Panc1 (cell line): ENCODE data around the gene PHYH. TPM values are rescaled to one million over a fixed set of nuclear protein-coding genes. Genes with fewer than 3 reads are reported as not detected.
"Not testable (repeated sequence)": the region's sequence is repeated elsewhere in the genome, so short reads cannot be mapped to it uniquely, and the experiment has no call there.

ENCODE experiments used
- ATAC-seq: fragments of 200-7000 bp; cut with Tn5 transposase; 2 replicates; pipeline ENCODE4 v1.9.1; 2020; ENCODE audit warnings: mild to moderate bottlenecking, moderate library complexity
- BruUV-seq: library from RNA; stranded (reverse); fragments of 400-500 nt; replicated peaks from 2 replicates; lab custom pipeline; 2021; lab: Mats Ljungman, UMichigan
- CTCF ChIA-PET: fragments of 300-600 bp; sonication (Branson Sonifier 250); formaldehyde crosslinking; loops from one replicate; lab custom pipeline; 2022; ENCODE audit warnings: antibody characterized with exemption; lab: Charles Lee
- POLR2A ChIA-PET: fragments of 300-600 bp; sonication (Branson Sonifier 250); formaldehyde crosslinking; loops from one replicate; lab custom pipeline; 2022; ENCODE audit warnings: antibody characterized with exemption; lab: Charles Lee
- DNase-seq: peaks from one replicate; pipeline ENCODE4 v3.0.0-alpha.2; 2010; ENCODE audit warnings: low read depth, low spot score
- H3K27ac ChIP-seq: 2 replicates; pipeline ENCODE4 v1.5.1; 2011; ENCODE audit warnings: mild to moderate bottlenecking, low read length, inconsistent platforms
- H3K27me3 ChIP-seq: fragments of 200-500 bp; sonication (Bioruptor generic); 2 replicates; pipeline ENCODE4 v1.6.0; 2014; ENCODE audit warnings: low read length, inconsistent platforms; ENCODE audit not compliant: control insufficient read depth, insufficient read depth
- H3K36me3 ChIP-seq: fragments of 200-500 bp; sonication (Bioruptor generic); 2 replicates; pipeline ENCODE4 v1.5.1; 2014; ENCODE audit warnings: inconsistent platforms, mild to moderate bottlenecking, low read length, moderate library complexity; ENCODE audit not compliant: control insufficient read depth, insufficient read depth
- H3K4me1 ChIP-seq: 2 replicates; pipeline ENCODE4 v1.5.1; 2011; ENCODE audit warnings: inconsistent platforms, mild to moderate bottlenecking, low read length, moderate library complexity; ENCODE audit not compliant: control insufficient read depth, insufficient read depth
- H3K4me3 ChIP-seq, 2 experiments: 2 replicates each; pipeline ENCODE4 v1.5.1; 2011 to 2012; ENCODE audit warnings: low read depth in 2 of 2, low read length in 2 of 2, mild to moderate bottlenecking in 2 of 2, inconsistent platforms in 1 of 2, moderate library complexity in 1 of 2
- H3K9me3 ChIP-seq: fragments of 200-500 bp; sonication (Bioruptor generic); 2 replicates; pipeline ENCODE4 v1.5.1; 2014; ENCODE audit warnings: low read depth, mild to moderate bottlenecking, inconsistent platforms, low read length, moderate library complexity; ENCODE audit not compliant: control insufficient read depth, insufficient read depth
- POLR2AphosphoS5 ChIP-seq: IDR thresholded peaks from 2 replicates; pipeline ENCODE4 v1.6.1; 2012; ENCODE audit warnings: mild to moderate bottlenecking, low read depth, low read length, moderate library complexity
- SIN3A ChIP-seq: IDR thresholded peaks from 2 replicates; pipeline ENCODE4 v1.6.1; 2012; ENCODE audit warnings: low read depth, mild to moderate bottlenecking, low read length, moderate library complexity, borderline replicate concordance; ENCODE audit not compliant: insufficient read depth
- TCF7L2 ChIP-seq: IDR thresholded peaks from 2 replicates; pipeline ENCODE4 v1.6.1; 2011; ENCODE audit warnings: mild to moderate bottlenecking, low read depth, low read length, inconsistent platforms
- in situ Hi-C: cut with HindIII; loops from 2 replicates; pipeline ENCODE4 v1.10.0; 2016; ENCODE audit warnings: low sequenced_read_pairs, low pct_unique_long_range_greater_than_20kb
- intact Hi-C: fragments of 100-400 bp; cut with micrococcal nuclease; formaldehyde crosslinking; loops from one replicate; pipeline ENCODE4 v1.10.0; 2022; ENCODE audit not compliant: unreplicated experiment
- total RNA-seq: library from RNA; stranded (reverse); gene quantifications from one replicate; pipeline ENCODE4 v1.2.1, GENCODE V29; 2021; ENCODE audit not compliant: unreplicated experiment
- TF ChIP-seq, protein P1 (sequence below), 2 experiments: IDR thresholded peaks; 2 replicates each; pipeline ENCODE4 v1.6.1; 2011 to 2012; ENCODE audit warnings: low read depth in 2 of 2, control low read depth in 1 of 2, low read length in 1 of 2, mild to moderate bottlenecking in 1 of 2, moderate library complexity in 1 of 2; ENCODE audit not compliant: insufficient read depth in 1 of 2
- TF ChIP-seq, protein P2 (sequence below): fragments of 450-650 bp; IDR thresholded peaks from 2 replicates; pipeline ENCODE4 v1.5.1; 2017; ENCODE audit warnings: mild to moderate bottlenecking

The PHYH gene
- total RNA-seq, 1 experiment from 2014 or later: 41.3 TPM

DNA sequence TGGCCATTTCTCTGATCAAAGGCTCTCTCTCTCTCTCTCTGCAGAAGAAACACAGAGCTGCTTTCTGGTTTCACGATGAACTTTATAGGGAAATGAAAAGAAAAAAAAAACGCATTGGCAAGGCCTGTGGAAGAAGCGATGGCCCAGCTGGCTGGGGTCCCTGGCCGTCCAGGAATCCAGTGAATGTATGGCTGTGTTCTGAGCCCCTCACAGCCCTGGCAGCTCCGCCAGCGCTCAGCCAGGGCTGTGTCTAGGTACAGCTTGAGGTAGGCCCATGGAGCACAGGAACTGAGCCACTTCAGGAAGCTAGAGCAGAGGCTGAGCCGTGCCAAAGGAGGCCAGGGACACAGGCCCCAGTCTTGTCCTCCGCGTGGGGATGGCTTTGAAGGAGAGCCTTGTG is 52.6 kb downstream of the PHYH start:
- TF ChIP-seq TCF7L2: no peak
- TF ChIP-seq, protein P1, sequence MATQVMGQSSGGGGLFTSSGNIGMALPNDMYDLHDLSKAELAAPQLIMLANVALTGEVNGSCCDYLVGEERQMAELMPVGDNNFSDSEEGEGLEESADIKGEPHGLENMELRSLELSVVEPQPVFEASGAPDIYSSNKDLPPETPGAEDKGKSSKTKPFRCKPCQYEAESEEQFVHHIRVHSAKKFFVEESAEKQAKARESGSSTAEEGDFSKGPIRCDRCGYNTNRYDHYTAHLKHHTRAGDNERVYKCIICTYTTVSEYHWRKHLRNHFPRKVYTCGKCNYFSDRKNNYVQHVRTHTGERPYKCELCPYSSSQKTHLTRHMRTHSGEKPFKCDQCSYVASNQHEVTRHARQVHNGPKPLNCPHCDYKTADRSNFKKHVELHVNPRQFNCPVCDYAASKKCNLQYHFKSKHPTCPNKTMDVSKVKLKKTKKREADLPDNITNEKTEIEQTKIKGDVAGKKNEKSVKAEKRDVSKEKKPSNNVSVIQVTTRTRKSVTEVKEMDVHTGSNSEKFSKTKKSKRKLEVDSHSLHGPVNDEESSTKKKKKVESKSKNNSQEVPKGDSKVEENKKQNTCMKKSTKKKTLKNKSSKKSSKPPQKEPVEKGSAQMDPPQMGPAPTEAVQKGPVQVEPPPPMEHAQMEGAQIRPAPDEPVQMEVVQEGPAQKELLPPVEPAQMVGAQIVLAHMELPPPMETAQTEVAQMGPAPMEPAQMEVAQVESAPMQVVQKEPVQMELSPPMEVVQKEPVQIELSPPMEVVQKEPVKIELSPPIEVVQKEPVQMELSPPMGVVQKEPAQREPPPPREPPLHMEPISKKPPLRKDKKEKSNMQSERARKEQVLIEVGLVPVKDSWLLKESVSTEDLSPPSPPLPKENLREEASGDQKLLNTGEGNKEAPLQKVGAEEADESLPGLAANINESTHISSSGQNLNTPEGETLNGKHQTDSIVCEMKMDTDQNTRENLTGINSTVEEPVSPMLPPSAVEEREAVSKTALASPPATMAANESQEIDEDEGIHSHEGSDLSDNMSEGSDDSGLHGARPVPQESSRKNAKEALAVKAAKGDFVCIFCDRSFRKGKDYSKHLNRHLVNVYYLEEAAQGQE (IDR thresholded peaks at IDR 0.05; ENCODE audit: insufficient read depth in 1 of 2, low read depth in 2 of 2, low read length in 1 of 2): no peak
- no peak for TF ChIP-seq SIN3A
- TF ChIP-seq, protein P2, sequence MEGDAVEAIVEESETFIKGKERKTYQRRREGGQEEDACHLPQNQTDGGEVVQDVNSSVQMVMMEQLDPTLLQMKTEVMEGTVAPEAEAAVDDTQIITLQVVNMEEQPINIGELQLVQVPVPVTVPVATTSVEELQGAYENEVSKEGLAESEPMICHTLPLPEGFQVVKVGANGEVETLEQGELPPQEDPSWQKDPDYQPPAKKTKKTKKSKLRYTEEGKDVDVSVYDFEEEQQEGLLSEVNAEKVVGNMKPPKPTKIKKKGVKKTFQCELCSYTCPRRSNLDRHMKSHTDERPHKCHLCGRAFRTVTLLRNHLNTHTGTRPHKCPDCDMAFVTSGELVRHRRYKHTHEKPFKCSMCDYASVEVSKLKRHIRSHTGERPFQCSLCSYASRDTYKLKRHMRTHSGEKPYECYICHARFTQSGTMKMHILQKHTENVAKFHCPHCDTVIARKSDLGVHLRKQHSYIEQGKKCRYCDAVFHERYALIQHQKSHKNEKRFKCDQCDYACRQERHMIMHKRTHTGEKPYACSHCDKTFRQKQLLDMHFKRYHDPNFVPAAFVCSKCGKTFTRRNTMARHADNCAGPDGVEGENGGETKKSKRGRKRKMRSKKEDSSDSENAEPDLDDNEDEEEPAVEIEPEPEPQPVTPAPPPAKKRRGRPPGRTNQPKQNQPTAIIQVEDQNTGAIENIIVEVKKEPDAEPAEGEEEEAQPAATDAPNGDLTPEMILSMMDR: no peak
- Histone ChIP-seq H3K4me1 (no peaks in the 10 kb centered on the region), H3K36me3 (no peaks in the 10 kb centered on the region), H3K27me3 (no peaks in the 10 kb centered on the region), H3K9me3 (no peaks in the 10 kb centered on the region), H3K27ac (no peak overlapping the region), H3K4me3 (no peak overlapping the region)
- BruUV-seq: no TSS peak
- ChIA-PET CTCF (no interaction called here), POLR2A (no interaction called here)
- intact Hi-C loops (no loop called here), in situ Hi-C loops (no loop called here)
- DNase-seq (no peak), ATAC-seq (no peak)

DNA sequence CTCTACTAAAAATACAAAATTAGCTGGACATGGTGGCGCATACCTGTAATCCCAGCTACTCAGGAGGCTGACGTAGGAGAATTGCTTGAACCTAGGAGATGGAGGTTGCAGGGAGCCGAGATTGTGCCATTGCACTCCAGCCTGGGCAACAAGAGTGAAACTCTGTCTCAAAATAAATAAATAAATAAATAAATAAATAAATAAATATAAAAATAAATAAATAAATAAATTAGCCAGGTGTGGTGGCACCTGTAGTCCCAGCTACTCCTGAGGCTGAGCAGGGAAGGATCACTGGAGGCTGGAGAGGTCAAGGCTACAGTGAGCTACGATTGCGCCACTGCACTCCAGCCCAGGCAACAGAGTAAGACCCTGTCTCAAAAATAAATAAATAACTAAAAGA is 57.6 kb downstream of the PHYH start:
- H3K4me3 ChIP-seq, intact Hi-C loops, H3K27ac ChIP-seq, H3K4me1 ChIP-seq, H3K9me3 ChIP-seq, ATAC-seq, BruUV-seq, DNase-seq, H3K27me3 ChIP-seq, POLR2A ChIA-PET, H3K36me3 ChIP-seq, CTCF ChIA-PET, in situ Hi-C loops: not testable (repeated sequence)

DNA sequence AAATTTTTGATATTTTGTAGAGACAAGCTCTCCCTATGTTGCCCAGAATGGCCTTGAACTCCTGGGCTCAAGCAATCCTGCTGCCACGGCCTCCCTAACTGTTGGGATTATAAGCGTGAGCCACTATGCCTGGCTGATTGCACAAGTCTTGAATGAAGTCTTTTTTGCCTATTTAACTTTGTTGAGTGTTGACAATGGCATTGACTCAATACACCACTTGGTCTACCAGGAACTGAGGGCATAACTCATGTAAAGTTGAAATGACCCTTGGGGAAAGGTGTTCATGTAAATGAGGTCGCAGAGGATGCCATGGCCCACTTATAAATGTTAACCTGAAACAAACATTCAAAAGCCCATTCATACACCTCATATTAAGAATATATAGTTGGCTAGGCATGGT is 58.3 kb downstream of the PHYH start:
- Histone ChIP-seq H3K27ac (no peak overlapping the region), H3K36me3 (no peaks in the 10 kb centered on the region), H3K4me1 (no peaks in the 10 kb centered on the region), H3K4me3 (no peak overlapping the region), H3K27me3 (no peaks in the 10 kb centered on the region), H3K9me3 (no peaks in the 10 kb centered on the region)
- in situ Hi-C loops: no loop called here
- ChIA-PET CTCF (no interaction called here), POLR2A (no interaction called here)
- TF ChIP-seq POLR2AphosphoS5: no peak
- no peak for DNase-seq
- no TSS peak for BruUV-seq
- ATAC-seq: no peak
- intact Hi-C loops: no loop called here
